HepG2 (cell line): ENCODE measurements around the gene FAM120AOS. TPM values are rescaled to one million over a fixed set of nuclear protein-coding genes. Genes with fewer than 3 reads are reported as not detected.
A peak's percentile ranks its signal among the peaks of the same experiment; 100 is the strongest.

Source experiments
- ATAC-seq: fragments of 200-7000 bp; cut with Tn5 transposase; 3 replicates; pipeline ENCODE4 v1.9.1; 2020; ENCODE audit warnings: mild to moderate bottlenecking, moderate library complexity
- BruUV-seq: library from RNA; stranded (reverse); fragments of 400-500 nt; replicated peaks from 2 replicates; lab custom pipeline; 2021; lab: Mats Ljungman, UMichigan
- CTCF ChIA-PET: fragments of 300-600 bp; formaldehyde crosslinking; extraction: SDS; loops from one replicate; lab custom pipeline; 2021; ENCODE audit warnings: low total read pairs, inconsistent platforms, low intra/inter-chr PET ratio; lab: Yijun Ruan, JAX
- POLR2A ChIA-PET: fragments of 350-600 bp; sonication (Branson Sonifier 250); formaldehyde crosslinking; loops from one replicate; lab custom pipeline; 2020; ENCODE audit warnings: antibody characterized with exemption, inconsistent platforms; lab: Yijun Ruan, JAX
- DNase-seq: peaks from one replicate; pipeline ENCODE4 v3.0.0-alpha.2; 2015; ENCODE audit warnings: low spot score
- FAIRE-seq: peaks from 3 replicates; lab custom pipeline; 2011; peaks lifted over from hg19 to GRCh38; lab: Jason Lieb, UNC
- H2AFZ ChIP-seq: one replicate; pipeline ENCODE4 v1.6.1; 2011; ENCODE audit warnings: low read length, inconsistent platforms
- H3K27ac ChIP-seq: fragments of 300-600 bp; 3 replicates; pipeline ENCODE4 v1.8.0; 2011; ENCODE audit warnings: mixed run types, mild to moderate bottlenecking, mixed read lengths, low read length, inconsistent platforms; ENCODE audit not compliant: insufficient read depth; ENCODE audit errors: extremely low read length
- H3K27me3 ChIP-seq, 2 experiments: fragments of 200-600 bp in 1 of 2; 2 replicates in 1 of 2; 3 replicates in 1 of 2; pipeline versions ENCODE4 v1.6.0 to v1.8.0; 2011; ENCODE audit warnings: low read length in 2 of 2, mild to moderate bottlenecking in 2 of 2, moderate library complexity in 2 of 2, inconsistent platforms in 1 of 2; ENCODE audit not compliant: insufficient read depth in 2 of 2, control insufficient read depth in 1 of 2
- H3K36me3 ChIP-seq, 2 experiments: fragments of 200-600 bp in 1 of 2; replicated peaks in 1 of 2; 2 replicates in 1 of 2; 3 replicates in 1 of 2; pipeline versions ENCODE4 v1.5.1 to v1.8.0; 2011; ENCODE audit warnings: low read length in 2 of 2, inconsistent platforms in 1 of 2; ENCODE audit not compliant: insufficient read depth in 2 of 2, control insufficient read depth in 1 of 2
- H3K4me1 ChIP-seq: 2 replicates; pipeline ENCODE4 v1.5.1; 2012; ENCODE audit warnings: low read length, inconsistent platforms; ENCODE audit not compliant: insufficient read depth
- H3K4me2 ChIP-seq: 2 replicates; pipeline ENCODE4 v1.6.0; 2011; ENCODE audit warnings: low read depth, low read length, inconsistent platforms
- H3K4me3 ChIP-seq, 3 experiments: fragments of 200-600 bp in 1 of 3; sonication (generic), shearing (Covaris generic) in 1 of 3; replicated peaks in 1 of 3; 2 replicates each; pipeline ENCODE4 v1.5.1; 2011 to 2016; ENCODE audit warnings: low read length in 3 of 3, inconsistent platforms in 2 of 3, low read depth in 2 of 3, mild to moderate bottlenecking in 2 of 3, control low read depth in 1 of 3, mixed read lengths in 1 of 3; ENCODE audit not compliant: insufficient read depth in 1 of 3
- H3K79me2 ChIP-seq: one replicate; pipeline ENCODE4 v1.6.1; 2011; ENCODE audit warnings: low read length, inconsistent platforms; ENCODE audit not compliant: insufficient read depth
- H3K9ac ChIP-seq: 2 replicates; pipeline ENCODE4 v1.6.0; 2011; ENCODE audit warnings: mild to moderate bottlenecking, low read depth, low read length, inconsistent platforms; ENCODE audit not compliant: insufficient read depth
- H3K9me3 ChIP-seq: 2 replicates; pipeline ENCODE4 v1.5.1; 2012; ENCODE audit warnings: mild to moderate bottlenecking, low read length
- H4K20me1 ChIP-seq: 2 replicates; pipeline ENCODE4 v1.6.0; 2011; ENCODE audit warnings: inconsistent platforms, mild to moderate bottlenecking, low read length, moderate library complexity; ENCODE audit not compliant: insufficient read depth
- FOXP1 ChIP-seq, 2 experiments: fragments of 450-650 bp in 1 of 2; IDR thresholded peaks; 2 replicates each; pipeline ENCODE4 v1.6.1; 2017 to 2018; ENCODE audit warnings: antibody characterized with exemption in 1 of 2
- GFI1 ChIP-seq: sonication (generic); formaldehyde crosslinking; IDR thresholded peaks from 2 replicates; pipeline ENCODE4 v1.5.0; 2020; ENCODE audit warnings: missing genetic modification reagents, mild to moderate bottlenecking, borderline replicate concordance
- HNRNPUL1 ChIP-seq: fragments of 200-400 bp; formaldehyde crosslinking; IDR thresholded peaks from 2 replicates; pipeline ENCODE4 v1.6.1; 2017; ENCODE audit warnings: low read depth, mild to moderate bottlenecking, low read length, moderate library complexity
- KAT7 ChIP-seq: IDR thresholded peaks from 2 replicates; pipeline ENCODE4 v1.6.1; 2018; ENCODE audit warnings: borderline replicate concordance, missing compliant biosample characterization
- MEIS1 ChIP-seq: sonication (generic); formaldehyde crosslinking; IDR thresholded peaks from 2 replicates; pipeline ENCODE4 v1.9.0; 2021; ENCODE audit warnings: mild to moderate bottlenecking, missing genetic modification reagents, moderate library complexity, borderline replicate concordance
- RAD21 ChIP-seq: fragments of 450-650 bp; formaldehyde crosslinking; IDR thresholded peaks from 2 replicates; pipeline ENCODE4 v1.5.0; 2020; ENCODE audit warnings: mild to moderate bottlenecking
- RBM22 ChIP-seq: fragments of 200-400 bp; formaldehyde crosslinking; optimal IDR thresholded peaks from 2 replicates; pipeline ENCODE3; 2017; ENCODE audit warnings: mild to moderate bottlenecking, low read length, moderate library complexity
- ZNF367 ChIP-seq: sonication (generic); formaldehyde crosslinking; IDR thresholded peaks from 2 replicates; pipeline ENCODE4 v1.4.0; 2020; ENCODE audit warnings: missing genetic modification reagents, borderline replicate concordance
- ZNF44 ChIP-seq: sonication (generic); formaldehyde crosslinking; IDR thresholded peaks from 2 replicates; pipeline ENCODE4 v1.5.1; 2020; ENCODE audit warnings: mild to moderate bottlenecking, missing genetic modification reagents
- ZNF598 ChIP-seq: sonication (generic); formaldehyde crosslinking; IDR thresholded peaks from 2 replicates; pipeline ENCODE4 v1.5.1; 2020; ENCODE audit warnings: mild to moderate bottlenecking, missing genetic modification reagents, borderline replicate concordance
- ZNF772 ChIP-seq: sonication (generic); formaldehyde crosslinking; IDR thresholded peaks from 2 replicates; pipeline ENCODE4 v1.5.0; 2020; ENCODE audit warnings: mild to moderate bottlenecking, missing genetic modification reagents
- ZNF841 ChIP-seq: sonication (generic); formaldehyde crosslinking; IDR thresholded peaks from 2 replicates; pipeline ENCODE4 v1.8.1; 2023; ENCODE audit warnings: missing genetic modification reagents, borderline replicate concordance
- WGBS: methylation state at CpG from one replicate; pipeline ENCODE4 v1.1.6; 2017; ENCODE audit warnings: low lambda C conversion rate; 5-methylcytosine and 5-hydroxymethylcytosine counted together
- in situ Hi-C: cut with HindIII; loops from 2 replicates; pipeline ENCODE4 v1.10.0; 2017; ENCODE audit warnings: low pct_unique_long_range_greater_than_20kb; ENCODE audit not compliant: extremely low pct_ligation_motif_present
- intact Hi-C: fragments of 100-400 bp; cut with micrococcal nuclease; formaldehyde crosslinking; loops from one replicate; pipeline ENCODE4 v1.10.0; 2022; ENCODE audit not compliant: unreplicated experiment
- polyA plus RNA-seq, 8 experiments: library from polyadenylated mRNA; depleted of rRNA in 3 of 8; stranded (reverse) in 7 of 8; unstranded in 1 of 8; fragments of >200 nt; fragmentation: Illumina TruSeq in 4 of 8; extraction: Trizol in 4 of 8; gene quantifications; 2 replicates each; pipeline versions ENCODE4 v1.2.1 to v1.2.3, GENCODE V29; 2011 to 2016; ENCODE audit warnings: low read depth in 4 of 8, missing spikeins in 1 of 8, mixed read lengths in 1 of 8; ENCODE audit not compliant: insufficient read depth in 1 of 8
- total RNA-seq, 5 experiments: library from RNA; depleted of rRNA; stranded (reverse); fragments of >200 nt; fragmentation: Illumina TruSeq; extraction: Trizol; gene quantifications; 2 replicates each; pipeline ENCODE4 v1.2.3, GENCODE V29; 2016; ENCODE audit warnings: low read depth in 1 of 5

FAM120AOS gene
- total and polyA plus RNA-seq, 2 of the 13 experiments (the other 11 are each of a cell fraction or from before 2014, with no cell fraction given) = 28.2 to 34.6 TPM

GRCh38 chr9:93460689-93461413 is 7.5 kb upstream of the FAM120AOS start:
- no peak for ATAC-seq
- in situ Hi-C loops = no loop called here

GRCh38 chr9:93459432-93459847 is 6.1 kb upstream of the FAM120AOS start:
- intact Hi-C loops (no loop called here), in situ Hi-C loops (no loop called here)
- Histone ChIP-seq H3K36me3 (peaks cover 0 to 4% of the 10 kb centered on the region in 2 experiments; a peak in 3 of 5 replicates), H3K4me1 (peaks cover 92% of the 10 kb centered on the region), H3K4me3 (no peak overlapping the region), H2AFZ (no peak overlapping the region), H3K27me3 (no peaks in the 10 kb centered on the region), H3K9me3 (no peaks in the 10 kb centered on the region), H3K4me2 (no peak overlapping the region), H4K20me1 (peaks cover 36% of the 10 kb centered on the region), H3K27ac (no peak overlapping the region), H3K79me2 (peaks cover 98% of the 10 kb centered on the region), H3K9ac (no peak overlapping the region)
- BruUV-seq = no TSS peak
- ATAC-seq = no peak
- POLR2A ChIA-PET = no interaction called here
- no peak for DNase-seq
- TF ChIP-seq ZNF367 (CRISPR knock-in tag) (no peak), KAT7 (CRISPR knock-in tag) (no peak), RAD21 (CRISPR knock-in tag) (no peak), GFI1 (CRISPR knock-in tag) (no peak), FOXP1 (IDR thresholded peaks at IDR 0.05) (no peak), FOXP1 (CRISPR knock-in tag; IDR thresholded peaks at IDR 0.05) (no peak), ZNF772 (CRISPR knock-in tag) (no peak), HNRNPUL1 (no peak), MEIS1 (CRISPR knock-in tag) (no peak), ZNF44 (CRISPR knock-in tag) (no peak), ZNF841 (CRISPR knock-in tag) (no peak)
- CTCF ChIA-PET = no interaction called here
- FAIRE-seq = no peak

More at GRCh38 chr9:93460689-93461413, 7.5 kb upstream of the FAM120AOS start:
- no peak for DNase-seq
- no peak overlapping the region for H3K27ac ChIP-seq
- H2AFZ ChIP-seq = no peak overlapping the region
- H3K27me3 ChIP-seq = no peaks in the 10 kb centered on the region
- WGBS = 88% methylated on average over 3 of the region's 3 CpGs
- no TSS peak for BruUV-seq
- peaks cover 92% of the 10 kb centered on the region for H3K4me1 ChIP-seq
- intact Hi-C loops = no loop called here
- no peak for FAIRE-seq
- H3K4me2 ChIP-seq = no peak overlapping the region
- no peak overlapping the region for H3K9ac ChIP-seq
- POLR2A ChIA-PET = no interaction called here
- CTCF ChIA-PET = no interaction called here
- H3K9me3 ChIP-seq = no peaks in the 10 kb centered on the region
- H3K36me3 ChIP-seq = peaks cover 2 to 4% of the 10 kb centered on the region in 2 experiments; a peak in 3 of 5 replicates
- peaks cover 31% of the 10 kb centered on the region for H4K20me1 ChIP-seq
- H3K79me2 ChIP-seq = peaks cover 99% of the 10 kb centered on the region
- no peak for TF ChIP-seq ZNF598 (CRISPR knock-in tag)
- peak; percentile 50 for TF ChIP-seq RBM22
- H3K4me3 ChIP-seq = no peak overlapping the region
